Neural cell (in vitro differentiated cells): ENCODE results near the gene CEP85L. TPM values are rescaled to one million over a fixed set of nuclear protein-coding genes. Genes with fewer than 3 reads are reported as not detected.

Source experiments
- H2AFZ ChIP-seq: fragments of 200-600, 300-800 bp; sonication (generic), shearing (Covaris generic); 2 replicates; pipeline ENCODE4 v1.6.0; 2014; ENCODE audit warnings: low read depth, mild to moderate bottlenecking, antibody characterized with exemption, low read length, moderate library complexity
- H3F3A ChIP-seq: fragments of 200-600 bp; shearing (Covaris generic); 2 replicates; pipeline ENCODE4 v1.6.1; 2016; ENCODE audit warnings: mild to moderate bottlenecking, moderate library complexity, mixed read lengths, antibody characterized with exemption, low read length; ENCODE audit not compliant: insufficient read depth, poor library complexity, severe bottlenecking
- H3K27ac ChIP-seq: fragments of 200-600, 300-800 bp; sonication (generic), shearing (Covaris generic); 2 replicates; pipeline ENCODE4 v1.5.1; 2014; ENCODE audit warnings: mild to moderate bottlenecking, low read length, moderate library complexity
- H3K27me3 ChIP-seq: fragments of 300-800, 200-600 bp; sonication (generic), shearing (Covaris generic); 2 replicates; pipeline ENCODE4 v1.6.0; 2014; ENCODE audit warnings: mild to moderate bottlenecking, low read depth, low read length, moderate library complexity; ENCODE audit not compliant: insufficient read depth
- H3K36me3 ChIP-seq: fragments of 300-800, 200-600 bp; sonication (generic), shearing (Covaris generic); 2 replicates; pipeline ENCODE4 v1.5.1; 2014; ENCODE audit warnings: mild to moderate bottlenecking, antibody characterized with exemption, low read length, moderate library complexity; ENCODE audit not compliant: insufficient read depth
- H3K4me2 ChIP-seq: fragments of 300-800, 200-600 bp; sonication (generic), shearing (Covaris generic); 2 replicates; pipeline ENCODE4 v1.6.0; 2014; ENCODE audit warnings: mild to moderate bottlenecking, low read length
- H3K4me3 ChIP-seq: fragments of 300-800, 200-600 bp; sonication (generic), shearing (Covaris generic); 2 replicates; pipeline ENCODE4 v1.5.1; 2014; ENCODE audit warnings: mild to moderate bottlenecking, low read length, moderate library complexity
- H3K79me2 ChIP-seq: fragments of 200-600 bp; shearing (Covaris generic); replicated peaks from 2 replicates; pipeline ENCODE4 v1.6.0; 2014; ENCODE audit warnings: mild to moderate bottlenecking, low read length, moderate library complexity; ENCODE audit not compliant: insufficient read depth
- H3K9ac ChIP-seq: fragments of 300-800, 200-600 bp; sonication (generic), shearing (Covaris generic); 2 replicates; pipeline ENCODE4 v1.6.1; 2016; ENCODE audit warnings: mild to moderate bottlenecking, low read length, mixed read lengths
- H3K9me2 ChIP-seq: fragments of 200-600 bp; shearing (Covaris generic); 2 replicates; pipeline ENCODE4 v1.6.1; 2016; ENCODE audit warnings: mild to moderate bottlenecking, low read length, mixed read lengths; ENCODE audit not compliant: insufficient read depth
- H3K9me3 ChIP-seq: fragments of 200-600, 300-800 bp; sonication (generic), shearing (Covaris generic); 2 replicates; pipeline ENCODE4 v1.6.1; 2016; ENCODE audit warnings: mild to moderate bottlenecking, mixed run types, low read length, moderate library complexity, mixed read lengths
- H4K20me1 ChIP-seq: fragments of 200-600 bp; shearing (Covaris generic); 2 replicates; pipeline ENCODE4 v1.6.1; 2016; ENCODE audit warnings: mild to moderate bottlenecking, mixed run types; ENCODE audit not compliant: insufficient read depth
- EP300 ChIP-seq: fragments of 450-650 bp; conservative IDR thresholded peaks from 2 replicates; pipeline ENCODE4 v1.6.1; 2014; ENCODE audit warnings: antibody characterized with exemption, mild to moderate bottlenecking, moderate library complexity; ENCODE audit not compliant: poor library complexity, severe bottlenecking
- EZH2 ChIP-seq: fragments of 200-600, 300-800 bp; shearing (Covaris generic), sonication (generic); IDR thresholded peaks from 2 replicates; pipeline ENCODE4 v1.6.1; 2014; ENCODE audit warnings: antibody characterized with exemption, low read length, borderline replicate concordance, mild to moderate bottlenecking; ENCODE audit not compliant: insufficient read depth, poor library complexity, severe bottlenecking
- MXI1 ChIP-seq: fragments of 450-650 bp; conservative IDR thresholded peaks from 2 replicates; pipeline ENCODE4 v1.6.1; 2014; ENCODE audit warnings: antibody characterized with exemption, mild to moderate bottlenecking; ENCODE audit not compliant: poor library complexity, severe bottlenecking
- POLR2AphosphoS5 ChIP-seq: IDR thresholded peaks from 2 replicates; pipeline ENCODE4 v1.6.1; 2012
- RAD21 ChIP-seq: fragments of 450-650 bp; conservative IDR thresholded peaks from 2 replicates; pipeline ENCODE4 v1.6.1; 2014; ENCODE audit warnings: antibody characterized with exemption, mild to moderate bottlenecking, moderate library complexity
- SMC3 ChIP-seq: fragments of 450-650 bp; conservative IDR thresholded peaks from 2 replicates; pipeline ENCODE4 v1.6.1; 2014; ENCODE audit warnings: antibody characterized with exemption, mild to moderate bottlenecking, moderate library complexity; ENCODE audit not compliant: poor library complexity
- TAF1 ChIP-seq: IDR thresholded peaks from 2 replicates; pipeline ENCODE4 v1.6.1; 2012; ENCODE audit warnings: low read depth
- polyA plus RNA-seq: library from polyadenylated mRNA; depleted of rRNA; stranded (reverse); fragments of >200 nt; gene quantifications from 2 replicates; pipeline ENCODE4 v1.2.3, GENCODE V29; 2014
- TF ChIP-seq, protein P1 (sequence below): IDR thresholded peaks from 2 replicates; pipeline ENCODE4 v1.6.1; 2012; ENCODE audit warnings: borderline replicate concordance
- TF ChIP-seq, protein P2 (sequence below): fragments of 450-650 bp; IDR thresholded peaks from 2 replicates; pipeline ENCODE4 v1.5.1; 2014; ENCODE audit warnings: antibody characterized with exemption, mild to moderate bottlenecking, moderate library complexity; ENCODE audit not compliant: poor library complexity, severe bottlenecking

Gene CEP85L
- polyA plus RNA-seq, 1 donor from 2014 or later, result 17.0 TPM

DNA sequence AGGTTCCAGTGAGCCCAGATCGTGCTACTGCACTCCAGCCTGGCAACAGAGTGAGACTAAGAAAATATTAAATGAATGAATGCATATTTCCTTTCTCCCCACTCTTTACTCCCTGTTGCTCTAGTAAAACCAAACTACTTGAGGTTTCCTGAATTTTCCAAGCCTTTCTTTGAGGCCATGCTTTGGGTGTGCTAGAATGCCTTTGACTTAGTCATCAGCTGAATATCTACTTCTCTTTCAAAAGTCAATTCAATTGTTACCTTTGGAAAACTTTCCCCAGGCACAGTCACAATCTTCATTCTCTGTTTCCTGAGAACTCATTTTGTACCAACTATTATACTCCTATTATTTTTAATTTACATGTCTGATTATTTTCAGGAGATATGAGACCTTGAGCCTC is 27.5 kb upstream of the CEP85L start (continued):
- TF ChIP-seq, protein P1, sequence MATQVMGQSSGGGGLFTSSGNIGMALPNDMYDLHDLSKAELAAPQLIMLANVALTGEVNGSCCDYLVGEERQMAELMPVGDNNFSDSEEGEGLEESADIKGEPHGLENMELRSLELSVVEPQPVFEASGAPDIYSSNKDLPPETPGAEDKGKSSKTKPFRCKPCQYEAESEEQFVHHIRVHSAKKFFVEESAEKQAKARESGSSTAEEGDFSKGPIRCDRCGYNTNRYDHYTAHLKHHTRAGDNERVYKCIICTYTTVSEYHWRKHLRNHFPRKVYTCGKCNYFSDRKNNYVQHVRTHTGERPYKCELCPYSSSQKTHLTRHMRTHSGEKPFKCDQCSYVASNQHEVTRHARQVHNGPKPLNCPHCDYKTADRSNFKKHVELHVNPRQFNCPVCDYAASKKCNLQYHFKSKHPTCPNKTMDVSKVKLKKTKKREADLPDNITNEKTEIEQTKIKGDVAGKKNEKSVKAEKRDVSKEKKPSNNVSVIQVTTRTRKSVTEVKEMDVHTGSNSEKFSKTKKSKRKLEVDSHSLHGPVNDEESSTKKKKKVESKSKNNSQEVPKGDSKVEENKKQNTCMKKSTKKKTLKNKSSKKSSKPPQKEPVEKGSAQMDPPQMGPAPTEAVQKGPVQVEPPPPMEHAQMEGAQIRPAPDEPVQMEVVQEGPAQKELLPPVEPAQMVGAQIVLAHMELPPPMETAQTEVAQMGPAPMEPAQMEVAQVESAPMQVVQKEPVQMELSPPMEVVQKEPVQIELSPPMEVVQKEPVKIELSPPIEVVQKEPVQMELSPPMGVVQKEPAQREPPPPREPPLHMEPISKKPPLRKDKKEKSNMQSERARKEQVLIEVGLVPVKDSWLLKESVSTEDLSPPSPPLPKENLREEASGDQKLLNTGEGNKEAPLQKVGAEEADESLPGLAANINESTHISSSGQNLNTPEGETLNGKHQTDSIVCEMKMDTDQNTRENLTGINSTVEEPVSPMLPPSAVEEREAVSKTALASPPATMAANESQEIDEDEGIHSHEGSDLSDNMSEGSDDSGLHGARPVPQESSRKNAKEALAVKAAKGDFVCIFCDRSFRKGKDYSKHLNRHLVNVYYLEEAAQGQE, result no peak
- no peak for TF ChIP-seq POLR2AphosphoS5

DNA sequence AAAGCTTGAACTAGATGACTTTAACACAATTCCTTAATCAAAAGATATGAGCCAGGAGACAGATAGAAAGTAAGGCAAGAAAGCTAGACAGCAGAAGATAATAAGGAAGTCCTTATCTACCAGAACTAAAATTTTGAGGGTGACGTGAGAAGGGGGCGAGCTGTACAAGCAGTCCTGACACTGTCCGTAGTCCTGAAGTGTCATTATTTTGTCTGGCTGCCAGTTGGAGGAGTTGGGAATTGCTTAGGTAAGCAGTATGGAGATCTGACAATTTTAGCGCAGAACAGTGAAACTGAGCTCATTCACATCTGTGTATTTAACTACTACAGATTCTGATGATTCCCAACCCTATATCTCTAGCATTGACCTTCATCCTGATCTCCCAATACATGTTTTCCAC is 25.8 kb upstream of the CEP85L start:
- Histone ChIP-seq H4K20me1 (no peaks in the 10 kb centered on the region), H3K27ac (no peak overlapping the region), H3K36me3 (no peaks in the 10 kb centered on the region), H3K9ac (no peak overlapping the region), H3K9me3 (no peaks in the 10 kb centered on the region), H3K4me3 (no peak overlapping the region), H3K9me2 (no peaks in the 10 kb centered on the region), H3K4me2 (no peak overlapping the region), H3K79me2 (no peaks in the 10 kb centered on the region), H3F3A (no peaks in the 10 kb centered on the region), H3K27me3 (no peaks in the 10 kb centered on the region), H2AFZ (no peak overlapping the region)
- TF ChIP-seq EZH2, result no peak
- TF ChIP-seq SMC3, result no peak
- no peak for TF ChIP-seq RAD21
- TF ChIP-seq TAF1, result no peak

DNA sequence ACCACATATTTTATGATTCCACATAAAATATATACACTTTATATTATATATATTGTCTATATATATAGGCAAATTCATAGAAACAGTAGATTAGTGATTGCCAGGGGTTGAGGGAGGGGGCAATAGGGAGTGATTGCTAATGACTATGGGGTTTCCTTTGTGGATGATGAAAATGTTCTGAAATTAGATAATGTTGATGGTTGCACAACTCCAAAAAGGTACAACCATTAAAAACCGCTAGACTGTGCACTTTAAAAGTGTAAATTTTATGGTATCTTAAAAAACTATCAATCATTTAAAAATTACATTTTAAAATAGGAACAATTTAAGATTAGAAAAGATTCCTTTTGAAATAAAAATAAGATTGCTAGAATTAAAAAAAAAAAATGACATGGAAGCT is 23.8 kb upstream of the CEP85L start:
- no peaks in the 10 kb centered on the region for H3K9me3 ChIP-seq
- H3K9ac ChIP-seq, result no peak overlapping the region
- no peaks in the 10 kb centered on the region for H3K36me3 ChIP-seq
- no peaks in the 10 kb centered on the region for H3K9me2 ChIP-seq
- no peak overlapping the region for H3K4me3 ChIP-seq
- H3K4me2 ChIP-seq, result no peak overlapping the region
- H2AFZ ChIP-seq, result no peak overlapping the region
- no peaks in the 10 kb centered on the region for H3K79me2 ChIP-seq
- no peak overlapping the region for H3K27ac ChIP-seq
- no peaks in the 10 kb centered on the region for H4K20me1 ChIP-seq
- no peaks in the 10 kb centered on the region for H3K27me3 ChIP-seq
- no peaks in the 10 kb centered on the region for H3F3A ChIP-seq
- TF ChIP-seq RAD21, result no peak

DNA sequence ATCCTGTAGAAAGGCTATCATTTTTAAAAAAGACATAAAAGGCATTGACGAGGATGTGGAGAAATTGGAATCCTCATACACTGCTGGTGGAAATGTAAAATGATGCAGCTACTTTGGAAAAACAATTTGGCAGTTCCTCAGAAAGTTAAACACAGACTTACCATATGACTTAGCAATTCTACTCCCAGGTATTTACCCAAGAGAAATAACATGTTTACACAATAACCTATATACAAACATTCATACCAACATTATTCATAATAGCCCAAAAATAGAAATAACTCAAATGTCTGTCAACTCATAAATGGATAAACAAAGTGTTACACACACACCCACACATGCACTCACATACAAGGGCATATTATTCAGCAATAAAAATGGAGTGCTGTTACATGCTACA is 23.4 kb upstream of the CEP85L start:
- Histone ChIP-seq H2AFZ (no peak overlapping the region), H3K4me3 (no peak overlapping the region), H3K36me3 (no peaks in the 10 kb centered on the region)

More for the DNA sequence above, 23.4 kb upstream of the CEP85L start:
- H3K27me3 ChIP-seq, result no peaks in the 10 kb centered on the region
- H3K27ac ChIP-seq, result no peak overlapping the region
- no peaks in the 10 kb centered on the region for H4K20me1 ChIP-seq
- H3K79me2 ChIP-seq, result no peaks in the 10 kb centered on the region
- H3K9me2 ChIP-seq, result no peaks in the 10 kb centered on the region
- TF ChIP-seq TAF1 (no peak), EZH2 (no peak), EP300 (no peak), POLR2AphosphoS5 (no peak), MXI1 (no peak), SMC3 (no peak), RAD21 (no peak)
- TF ChIP-seq, protein P2, sequence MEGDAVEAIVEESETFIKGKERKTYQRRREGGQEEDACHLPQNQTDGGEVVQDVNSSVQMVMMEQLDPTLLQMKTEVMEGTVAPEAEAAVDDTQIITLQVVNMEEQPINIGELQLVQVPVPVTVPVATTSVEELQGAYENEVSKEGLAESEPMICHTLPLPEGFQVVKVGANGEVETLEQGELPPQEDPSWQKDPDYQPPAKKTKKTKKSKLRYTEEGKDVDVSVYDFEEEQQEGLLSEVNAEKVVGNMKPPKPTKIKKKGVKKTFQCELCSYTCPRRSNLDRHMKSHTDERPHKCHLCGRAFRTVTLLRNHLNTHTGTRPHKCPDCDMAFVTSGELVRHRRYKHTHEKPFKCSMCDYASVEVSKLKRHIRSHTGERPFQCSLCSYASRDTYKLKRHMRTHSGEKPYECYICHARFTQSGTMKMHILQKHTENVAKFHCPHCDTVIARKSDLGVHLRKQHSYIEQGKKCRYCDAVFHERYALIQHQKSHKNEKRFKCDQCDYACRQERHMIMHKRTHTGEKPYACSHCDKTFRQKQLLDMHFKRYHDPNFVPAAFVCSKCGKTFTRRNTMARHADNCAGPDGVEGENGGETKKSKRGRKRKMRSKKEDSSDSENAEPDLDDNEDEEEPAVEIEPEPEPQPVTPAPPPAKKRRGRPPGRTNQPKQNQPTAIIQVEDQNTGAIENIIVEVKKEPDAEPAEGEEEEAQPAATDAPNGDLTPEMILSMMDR, result no peak
- TF ChIP-seq, protein P1, result no peak
- no peaks in the 10 kb centered on the region for H3K9me3 ChIP-seq
- no peak overlapping the region for H3K4me2 ChIP-seq
- H3F3A ChIP-seq, result no peaks in the 10 kb centered on the region
- no peak overlapping the region for H3K9ac ChIP-seq
